Measurements from ENCODE around the gene TMEM131L.
"Not testable (repeated sequence)": the region's sequence is repeated elsewhere in the genome, so short reads cannot be mapped to it uniquely, and the experiment has no call there.

GRCh38 chr4:153509212-153509611 is 43.1 kb downstream of the TMEM131L start:
- TF ChIP-seq CTCF (conservative IDR thresholded peaks at IDR 0.05; ENCODE audit: low read length); EZH2phosphoT487 (IDR thresholded peaks at IDR 0.05; ENCODE audit: borderline replicate concordance): not testable (repeated sequence)
